Endothelial cell of umbilical vein (primary cell): ENCODE results near the gene GAPDHS. TPM values are rescaled to one million over a fixed set of nuclear protein-coding genes. Genes with fewer than 3 reads are reported as not detected.

ENCODE experiments used
- BruUV-seq: library from RNA; stranded (reverse); fragments of 400-500 nt; replicated peaks from 2 replicates; lab custom pipeline; 2021; lab: Mats Ljungman, UMichigan
- CTCF ChIA-PET: fragments of 300-600, 350-600 bp; sonication (Branson Sonifier 250); formaldehyde crosslinking; loops from one replicate; lab custom pipeline; 2021; ENCODE audit warnings: antibody characterized with exemption, inconsistent platforms; lab: Charles Lee
- POLR2A ChIA-PET: fragments of 300-600, 350-600 bp; sonication (Branson Sonifier 250); formaldehyde crosslinking; loops from one replicate; lab custom pipeline; 2021; ENCODE audit warnings: antibody characterized with exemption, inconsistent platforms; lab: Charles Lee
- DNase-seq: peaks from one replicate; pipeline ENCODE4 v3.0.0-alpha.2; 2011; ENCODE audit warnings: low read depth, low spot score
- FAIRE-seq: peaks from 2 replicates; lab custom pipeline; 2011; peaks lifted over from hg19 to GRCh38; lab: Jason Lieb, UNC
- H2AFZ ChIP-seq: 2 replicates; pipeline ENCODE4 v1.6.0; 2012; ENCODE audit warnings: low read depth, low read length, control low read depth, inconsistent platforms
- H3K27ac ChIP-seq: 2 replicates; pipeline ENCODE4 v1.5.1; 2011; ENCODE audit warnings: low read depth, mild to moderate bottlenecking, control low read depth, low read length, moderate library complexity; ENCODE audit not compliant: insufficient read depth
- H3K27me3 ChIP-seq, 2 experiments: 2 replicates each; pipeline versions ENCODE4 v1.6.0 to v1.6.1; 2011; ENCODE audit warnings: low read length in 2 of 2, mixed read lengths in 1 of 2; ENCODE audit not compliant: control insufficient read depth in 2 of 2, insufficient read depth in 2 of 2
- H3K36me3 ChIP-seq, 2 experiments: 2 replicates in 1 of 2; 3 replicates in 1 of 2; pipeline ENCODE4 v1.5.1; 2011; ENCODE audit warnings: low read length in 2 of 2, mild to moderate bottlenecking in 1 of 2, moderate library complexity in 1 of 2; ENCODE audit not compliant: control insufficient read depth in 2 of 2, insufficient read depth in 2 of 2; ENCODE audit errors: extremely low read depth in 1 of 2
- H3K4me1 ChIP-seq: 3 replicates; pipeline ENCODE4 v1.5.1; 2011; ENCODE audit warnings: mild to moderate bottlenecking, low read length; ENCODE audit not compliant: control insufficient read depth, insufficient read depth; ENCODE audit errors: extremely low read depth
- H3K4me2 ChIP-seq: 2 replicates; pipeline ENCODE4 v1.6.1; 2011; ENCODE audit warnings: low read length, control low read depth, mixed read lengths; ENCODE audit not compliant: insufficient read depth
- H3K4me3 ChIP-seq, 3 experiments: fragments of 200-600 bp in 1 of 3; sonication (generic), shearing (Covaris generic) in 1 of 3; replicated peaks in 1 of 3; 2 replicates each; pipeline ENCODE4 v1.5.1; 2011 to 2016; ENCODE audit warnings: control low read depth in 3 of 3, low read length in 3 of 3, mild to moderate bottlenecking in 2 of 3, inconsistent platforms in 1 of 3, low read depth in 1 of 3, moderate library complexity in 1 of 3; ENCODE audit not compliant: insufficient read depth in 1 of 3
- H3K79me2 ChIP-seq: 2 replicates; pipeline ENCODE4 v1.6.0; 2012; ENCODE audit warnings: low read length, inconsistent platforms; ENCODE audit not compliant: control insufficient read depth, insufficient read depth
- H3K9ac ChIP-seq: replicated peaks from 2 replicates; pipeline ENCODE3; 2011; ENCODE audit warnings: low read length, control low read depth; ENCODE audit not compliant: insufficient read depth; ENCODE audit errors: extremely low read depth
- H3K9me1 ChIP-seq: replicated peaks from 3 replicates; pipeline ENCODE4 v1.6.0; 2011; ENCODE audit warnings: mild to moderate bottlenecking, low read length; ENCODE audit not compliant: control insufficient read depth, insufficient read depth; ENCODE audit errors: extremely low read depth
- H3K9me3 ChIP-seq: replicated peaks from 2 replicates; pipeline ENCODE4 v1.5.1; 2012; ENCODE audit warnings: low read length, inconsistent platforms; ENCODE audit not compliant: control insufficient read depth, insufficient read depth
- H4K20me1 ChIP-seq: replicated peaks from 2 replicates; pipeline ENCODE3; 2011; ENCODE audit warnings: mild to moderate bottlenecking, low read length; ENCODE audit not compliant: control insufficient read depth, insufficient read depth; ENCODE audit errors: extremely low read depth
- FOS ChIP-seq: IDR thresholded peaks from 2 replicates; pipeline ENCODE4 v1.6.1; 2011; ENCODE audit warnings: mild to moderate bottlenecking, low read length, moderate library complexity, borderline replicate concordance; ENCODE audit not compliant: insufficient read depth
- JUN ChIP-seq: IDR thresholded peaks from 2 replicates; pipeline ENCODE4 v1.6.1; 2011; ENCODE audit warnings: borderline replicate concordance, low read depth; ENCODE audit not compliant: insufficient read length, insufficient read depth
- MYC ChIP-seq: IDR thresholded peaks from one replicate; pipeline ENCODE4 v1.6.1; 2011; ENCODE audit warnings: mild to moderate bottlenecking, low read depth, low read length
- POLR2AphosphoS5 ChIP-seq: IDR thresholded peaks from 2 replicates; pipeline ENCODE4 v1.6.1; 2012; ENCODE audit warnings: low read depth, mild to moderate bottlenecking, control low read depth, low read length, moderate library complexity; ENCODE audit not compliant: insufficient read depth
- dilution Hi-C: fragments of 300-500 bp; cut with MboI; formaldehyde crosslinking; loops from one replicate; pipeline ENCODE4 v1.15.0; 2019; ENCODE audit warnings: low sequenced_read_pairs; ENCODE audit not compliant: extremely low pct_ligation_motif_present
- intact Hi-C: fragments of 100-400 bp; cut with micrococcal nuclease; formaldehyde crosslinking; loops from one replicate; pipeline ENCODE4 v1.10.0; 2022
- polyA plus RNA-seq, 4 experiments: library from polyadenylated mRNA; depleted of rRNA in 3 of 4; stranded (reverse) in 3 of 4; unstranded in 1 of 4; fragments of >200 nt; gene quantifications; 2 replicates each; pipeline versions ENCODE4 v1.2.1 to v1.2.3, GENCODE V29; 2011 to 2012; ENCODE audit warnings: missing spikeins in 1 of 4
- total RNA-seq: library from RNA; stranded (reverse); gene quantifications from 2 replicates; pipeline ENCODE4 v1.2.3, GENCODE V29; 2021
- TF ChIP-seq, protein P1 (sequence below), 2 donors: IDR thresholded peaks; 1 replicate in 1 of 2; 2 replicates in 1 of 2; pipeline ENCODE4 v1.5.1; 2011; ENCODE audit warnings: low read length in 2 of 2, mild to moderate bottlenecking in 2 of 2, moderate library complexity in 2 of 2, control low read depth in 1 of 2, inconsistent platforms in 1 of 2, low read depth in 1 of 2; ENCODE audit not compliant: insufficient read depth in 1 of 2; ENCODE audit errors: extremely low read depth in 1 of 2
- TF ChIP-seq, protein P2 (sequence below): IDR thresholded peaks from 2 replicates; pipeline ENCODE4 v1.6.1; 2011; ENCODE audit not compliant: insufficient read depth, insufficient read length

The GAPDHS gene
- total and polyA plus RNA-seq, 2 donors (not counting 3 experiments of a cell fraction or from before 2014, with no cell fraction given) = not detected

DNA sequence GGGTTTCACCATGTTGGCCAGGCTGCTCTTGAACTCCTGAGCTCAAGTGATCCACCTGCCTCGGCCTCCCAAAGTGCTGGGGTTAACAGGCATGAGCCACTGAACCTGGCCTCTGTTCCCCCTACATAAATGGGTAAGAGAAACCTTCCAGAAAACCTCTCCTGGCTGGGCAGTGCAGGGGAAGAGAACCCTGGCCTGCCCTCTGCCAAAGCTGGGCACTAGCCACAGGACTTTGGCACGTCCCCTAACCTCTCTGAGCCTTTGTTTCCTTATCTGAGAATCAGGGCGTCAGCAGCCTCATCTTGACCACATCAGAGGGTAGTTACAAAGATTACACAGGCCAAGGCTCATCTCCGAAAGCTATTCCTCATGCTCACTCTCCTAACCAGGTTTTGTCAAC is 7.4 kb upstream of the GAPDHS start:
- DNase-seq (no peak), FAIRE-seq (no peak)
- no TSS peak for BruUV-seq
- no peak overlapping the region for H2AFZ ChIP-seq
- H3K9ac ChIP-seq = no peak overlapping the region
- no peaks in the 10 kb centered on the region for H3K79me2 ChIP-seq
- no peak overlapping the region for H3K4me3 ChIP-seq
- no peak overlapping the region for H3K27ac ChIP-seq
- dilution Hi-C loops (no loop called here), intact Hi-C loops (no loop called here)
- no peaks in the 10 kb centered on the region for H4K20me1 ChIP-seq
- H3K27me3 ChIP-seq = peaks cover 4 to 9% of the 10 kb centered on the region in 2 experiments
- no peaks in the 10 kb centered on the region for H3K36me3 ChIP-seq
- H3K9me3 ChIP-seq = no peaks in the 10 kb centered on the region
- no peaks in the 10 kb centered on the region for H3K9me1 ChIP-seq
- TF ChIP-seq, protein P1, sequence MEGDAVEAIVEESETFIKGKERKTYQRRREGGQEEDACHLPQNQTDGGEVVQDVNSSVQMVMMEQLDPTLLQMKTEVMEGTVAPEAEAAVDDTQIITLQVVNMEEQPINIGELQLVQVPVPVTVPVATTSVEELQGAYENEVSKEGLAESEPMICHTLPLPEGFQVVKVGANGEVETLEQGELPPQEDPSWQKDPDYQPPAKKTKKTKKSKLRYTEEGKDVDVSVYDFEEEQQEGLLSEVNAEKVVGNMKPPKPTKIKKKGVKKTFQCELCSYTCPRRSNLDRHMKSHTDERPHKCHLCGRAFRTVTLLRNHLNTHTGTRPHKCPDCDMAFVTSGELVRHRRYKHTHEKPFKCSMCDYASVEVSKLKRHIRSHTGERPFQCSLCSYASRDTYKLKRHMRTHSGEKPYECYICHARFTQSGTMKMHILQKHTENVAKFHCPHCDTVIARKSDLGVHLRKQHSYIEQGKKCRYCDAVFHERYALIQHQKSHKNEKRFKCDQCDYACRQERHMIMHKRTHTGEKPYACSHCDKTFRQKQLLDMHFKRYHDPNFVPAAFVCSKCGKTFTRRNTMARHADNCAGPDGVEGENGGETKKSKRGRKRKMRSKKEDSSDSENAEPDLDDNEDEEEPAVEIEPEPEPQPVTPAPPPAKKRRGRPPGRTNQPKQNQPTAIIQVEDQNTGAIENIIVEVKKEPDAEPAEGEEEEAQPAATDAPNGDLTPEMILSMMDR (IDR thresholded peaks at IDR 0.05; ENCODE audit: extremely low read depth in 1 of 2, insufficient read depth in 1 of 2, low read depth in 1 of 2, low read length in 2 of 2) = no peak
- no peak for TF ChIP-seq POLR2AphosphoS5
- no peak for TF ChIP-seq FOS
- TF ChIP-seq MYC = no peak
- TF ChIP-seq JUN = no peak
- TF ChIP-seq, protein P2, sequence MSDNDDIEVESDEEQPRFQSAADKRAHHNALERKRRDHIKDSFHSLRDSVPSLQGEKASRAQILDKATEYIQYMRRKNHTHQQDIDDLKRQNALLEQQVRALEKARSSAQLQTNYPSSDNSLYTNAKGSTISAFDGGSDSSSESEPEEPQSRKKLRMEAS = no peak
- POLR2A ChIA-PET = no interaction called here
- H3K4me2 ChIP-seq = no peak overlapping the region
- CTCF ChIA-PET = interaction anchor here (0.9 kb wide), 1 partner anchor 13 kb away, joined by 3 read pairs; no protein-coding TSS in a partner anchor
- H3K4me1 ChIP-seq = no peaks in the 10 kb centered on the region
